A549 (cell line): ENCODE data around the gene CDH22. TPM values are rescaled to one million over a fixed set of nuclear protein-coding genes. Genes with fewer than 3 reads are reported as not detected.

Experiments
- ATAC-seq, 2 experiments: fragments of 200-7000 bp in 1 of 2; fragments of >200 bp in 1 of 2; cut with Nextera tagmentation in 1 of 2; cut with Tn5 transposase in 1 of 2; 3 replicates each; pipeline versions ENCODE4 v1.8.0 to v1.9.1; 2018 to 2020; ENCODE audit warnings: mild to moderate bottlenecking in 1 of 2, moderate library complexity in 1 of 2
- CTCF ChIA-PET: fragments of 300-600 bp; sonication (Branson Sonifier 250); formaldehyde crosslinking; extraction: SDS; loops from one replicate; lab custom pipeline; 2021; ENCODE audit warnings: antibody characterized with exemption, inconsistent platforms; lab: Yijun Ruan, JAX
- POLR2A ChIA-PET: fragments of 350-600 bp; formaldehyde crosslinking; extraction: SDS; loops from one replicate; lab custom pipeline; 2021; ENCODE audit warnings: antibody characterized with exemption, inconsistent platforms; lab: Yijun Ruan, JAX
- DNase-seq, 2 experiments: peaks; one replicate each; pipeline versions ENCODE4 v3.0.0 to v3.0.0-alpha.2; 2011 to 2016; ENCODE audit warnings: low read depth in 1 of 2, low spot score in 1 of 2
- FAIRE-seq: peaks from 2 replicates; lab custom pipeline; 2011; peaks lifted over from hg19 to GRCh38; lab: Jason Lieb, UNC
- H3K27ac ChIP-seq, 2 experiments: fragments of >200 bp; sonication (Bioruptor Twin); formaldehyde crosslinking; 3 replicates each; pipeline ENCODE4 v1.5.1; 2016 to 2017
- H3K4me1 ChIP-seq: fragments of >200 bp; sonication (Bioruptor Twin); formaldehyde crosslinking; 3 replicates; pipeline ENCODE4 v1.6.1; 2016
- H3K4me2 ChIP-seq: fragments of >200 bp; sonication (Bioruptor Twin); formaldehyde crosslinking; 3 replicates; pipeline ENCODE4 v1.6.1; 2016
- H3K4me3 ChIP-seq: fragments of >200 bp; sonication (Bioruptor Twin); formaldehyde crosslinking; 3 replicates; pipeline ENCODE4 v1.5.1; 2016
- H3K9me3 ChIP-seq: fragments of >200 bp; sonication (Bioruptor Twin); formaldehyde crosslinking; 3 replicates; pipeline ENCODE4 v1.6.1; 2016
- BHLHE40 ChIP-seq: IDR thresholded peaks from 2 replicates; pipeline ENCODE4 v1.6.1; 2012; ENCODE audit warnings: low read depth, low read length, inconsistent platforms
- CBX8 ChIP-seq: fragments of 200-600 bp; sonication (generic); IDR thresholded peaks from 2 replicates; pipeline ENCODE4 v1.6.1; 2016
- CHD4 ChIP-seq: fragments of 200-600 bp; sonication (generic); IDR thresholded peaks from 2 replicates; pipeline ENCODE4 v1.6.1; 2016; ENCODE audit warnings: antibody characterized with exemption, mild to moderate bottlenecking, borderline replicate concordance
- EHF ChIP-seq: fragments of 250-450 bp; sonication (Bioruptor Pico); IDR thresholded peaks from 2 replicates; pipeline ENCODE4 v1.5.0; 2020; ENCODE audit warnings: mild to moderate bottlenecking
- ESRRA ChIP-seq: fragments of 150-350 bp; IDR thresholded peaks from 2 replicates; pipeline ENCODE4 v1.6.1; 2014; ENCODE audit warnings: mild to moderate bottlenecking, low read length, borderline replicate concordance
- FOSB ChIP-seq: fragments of 250-450 bp; sonication (Bioruptor Pico); IDR thresholded peaks from 2 replicates; pipeline ENCODE4 v1.5.0; 2020; ENCODE audit warnings: mild to moderate bottlenecking, moderate library complexity
- FOSL2 ChIP-seq, 2 experiments: fragments of 450-650 bp in 1 of 2; fragments of >200 bp in 1 of 2; sonication (Bioruptor Twin) in 1 of 2; formaldehyde crosslinking; IDR thresholded peaks; 2 replicates each; pipeline versions ENCODE4 v1.5.0 to v1.6.1; 2016 to 2020; ENCODE audit warnings: mild to moderate bottlenecking in 1 of 2, moderate library complexity in 1 of 2
- GATA3 ChIP-seq: IDR thresholded peaks from 2 replicates; pipeline ENCODE4 v1.6.1; 2012; ENCODE audit warnings: borderline replicate concordance
- HMGXB4 ChIP-seq: fragments of 250-450 bp; sonication (Bioruptor Pico); IDR thresholded peaks from 2 replicates; pipeline ENCODE4 v1.5.0; 2021; ENCODE audit warnings: mild to moderate bottlenecking, moderate library complexity, borderline replicate concordance
- HOXA7 ChIP-seq: fragments of 250-450 bp; sonication (Bioruptor Pico); IDR thresholded peaks from 2 replicates; pipeline ENCODE4 v1.5.0; 2020; ENCODE audit warnings: mild to moderate bottlenecking, moderate library complexity
- HOXB5 ChIP-seq: fragments of 250-450 bp; sonication (Bioruptor Pico); IDR thresholded peaks from 2 replicates; pipeline ENCODE4 v1.5.0; 2020; ENCODE audit warnings: mild to moderate bottlenecking, moderate library complexity
- JUN ChIP-seq, 2 experiments: fragments of >200 bp; sonication (Bioruptor Twin); formaldehyde crosslinking; IDR thresholded peaks; 2 replicates in 1 of 2; 3 replicates in 1 of 2; pipeline ENCODE4 v1.6.1; 2016 to 2017
- JUNB ChIP-seq: fragments of >200 bp; sonication (Bioruptor Twin); formaldehyde crosslinking; IDR thresholded peaks from 2 replicates; pipeline ENCODE4 v1.6.1; 2016
- MAFK ChIP-seq: fragments of 450-650 bp; IDR thresholded peaks from 2 replicates; pipeline ENCODE4 v1.6.1; 2014; ENCODE audit not compliant: partially characterized antibody
- NR3C1 ChIP-seq: fragments of >200 bp; sonication (Bioruptor Twin); formaldehyde crosslinking; IDR thresholded peaks from 3 replicates; pipeline ENCODE4 v1.6.1; 2017
- PBX3 ChIP-seq: IDR thresholded peaks from 2 replicates; pipeline ENCODE4 v1.6.1; 2012
- POLR2AphosphoS2 ChIP-seq: conservative IDR thresholded peaks from 2 replicates; pipeline ENCODE4 v1.6.1; 2012; ENCODE audit warnings: low read length, improper control_type of control experiment, inconsistent platforms
- SMC3 ChIP-seq: fragments of >200 bp; sonication (Bioruptor Twin); formaldehyde crosslinking; IDR thresholded peaks from 3 replicates; pipeline ENCODE4 v1.6.1; 2018; ENCODE audit warnings: inconsistent platforms
- TP53 ChIP-seq: fragments of 250-450 bp; sonication (Bioruptor Pico); IDR thresholded peaks from 2 replicates; pipeline ENCODE4 v1.5.0; 2021; ENCODE audit warnings: mild to moderate bottlenecking, moderate library complexity
- ZNF302 ChIP-seq: fragments of 250-450 bp; sonication (Bioruptor Pico); IDR thresholded peaks from 2 replicates; pipeline ENCODE4 v1.9.0; 2021; ENCODE audit warnings: inconsistent platforms, mild to moderate bottlenecking, moderate library complexity
- ZSCAN20 ChIP-seq: fragments of 250-450 bp; sonication (Bioruptor Pico); IDR thresholded peaks from 2 replicates; pipeline ENCODE4 v1.8.0; 2022; ENCODE audit warnings: mild to moderate bottlenecking, moderate library complexity
- WGBS: methylation state at CpG from one replicate; pipeline ENCODE4 v1.1.6; 2017; ENCODE audit errors: missing lambda C conversion rate; 5-methylcytosine and 5-hydroxymethylcytosine counted together
- polyA plus RNA-seq, 4 experiments: library from polyadenylated mRNA; depleted of rRNA in 3 of 4; stranded (reverse); fragments of >200 nt; fragmentation: RNase III in 1 of 4; extraction: RNeasy Plus Mini Kit Qiagen cat#74134 plus additional on column Dnase treatment in 1 of 4; gene quantifications; 2 replicates in 3 of 4; 3 replicates in 1 of 4; pipeline ENCODE4 v1.2.3, GENCODE V29; 2011 to 2017
- TF ChIP-seq, protein P1 (sequence below): fragments of >200 bp; sonication (Bioruptor Twin); formaldehyde crosslinking; IDR thresholded peaks from 2 replicates; pipeline ENCODE4 v1.6.1; 2016
- TF ChIP-seq, protein P2 (sequence below): fragments of 250-450 bp; sonication (Bioruptor Pico); IDR thresholded peaks from 2 replicates; pipeline ENCODE4 v1.5.0; 2020; ENCODE audit warnings: low read depth, mild to moderate bottlenecking, moderate library complexity
- TF ChIP-seq, protein P3 (sequence below): IDR thresholded peaks from 2 replicates; pipeline ENCODE4 v1.6.1; 2012; ENCODE audit warnings: low read depth, borderline replicate concordance
- TF ChIP-seq, protein P4 (sequence below): fragments of >200 bp; sonication (Bioruptor Twin); formaldehyde crosslinking; IDR thresholded peaks from 3 replicates; pipeline ENCODE4 v1.5.1; 2016

Gene CDH22
- polyA plus RNA-seq, 2 of the 4 experiments (the other 2 are of a cell fraction), result not detected

DNA sequence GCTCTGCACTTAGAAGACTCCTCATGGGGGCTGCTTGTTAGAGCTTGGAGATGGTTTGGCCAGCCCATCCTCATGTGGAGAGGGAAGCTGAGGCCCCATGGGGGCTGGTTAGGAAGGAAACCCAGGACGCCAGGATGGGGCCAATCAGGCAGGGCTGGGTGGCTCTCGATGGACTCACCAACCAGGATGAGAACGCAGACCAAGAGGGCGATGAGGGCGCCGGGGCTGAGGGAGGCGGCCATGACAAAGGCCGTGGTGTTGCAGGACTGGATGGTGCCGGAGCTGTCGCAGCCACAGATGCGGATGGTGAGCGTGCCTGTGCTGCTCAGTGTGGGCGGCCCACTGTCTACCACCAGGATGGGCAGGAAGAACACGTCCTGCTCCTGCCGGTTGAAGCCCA lies 130.5 kb downstream of the CDH22 start:
- POLR2A ChIA-PET, result no interaction called here
- no peak for ATAC-seq

GRCh38 chr20:46176739-46177378 lies 131.4 kb downstream of the CDH22 start:
- WGBS, result 53% methylated on average over 12 of the region's 13 CpGs
- no peaks in the 10 kb centered on the region for H3K4me1 ChIP-seq
- POLR2A ChIA-PET, result no interaction called here
- no peak overlapping the region for H3K27ac ChIP-seq
- ATAC-seq (no peak), DNase-seq (no peak), FAIRE-seq (no peak)
- H3K4me2 ChIP-seq, result no peak overlapping the region
- no peaks in the 10 kb centered on the region for H3K9me3 ChIP-seq
- CTCF ChIA-PET, result interaction anchor here (1.2 to 5.2 kb wide), 7 partner anchors 12 to 172 kb away, joined by 4 to 42 read pairs (median 18); no protein-coding TSS in a partner anchor
- no peak overlapping the region for H3K4me3 ChIP-seq
- TF ChIP-seq FOSB (CRISPR knock-in tag), result no peak
- TF ChIP-seq CHD4, result no peak
- no peak for TF ChIP-seq JUNB
- TF ChIP-seq, protein P1, sequence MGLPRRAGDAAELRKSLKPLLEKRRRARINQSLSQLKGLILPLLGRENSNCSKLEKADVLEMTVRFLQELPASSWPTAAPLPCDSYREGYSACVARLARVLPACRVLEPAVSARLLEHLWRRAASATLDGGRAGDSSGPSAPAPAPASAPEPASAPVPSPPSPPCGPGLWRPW, result no peak
- no peak for TF ChIP-seq TP53 (CRISPR knock-in tag)
- TF ChIP-seq, protein P2, sequence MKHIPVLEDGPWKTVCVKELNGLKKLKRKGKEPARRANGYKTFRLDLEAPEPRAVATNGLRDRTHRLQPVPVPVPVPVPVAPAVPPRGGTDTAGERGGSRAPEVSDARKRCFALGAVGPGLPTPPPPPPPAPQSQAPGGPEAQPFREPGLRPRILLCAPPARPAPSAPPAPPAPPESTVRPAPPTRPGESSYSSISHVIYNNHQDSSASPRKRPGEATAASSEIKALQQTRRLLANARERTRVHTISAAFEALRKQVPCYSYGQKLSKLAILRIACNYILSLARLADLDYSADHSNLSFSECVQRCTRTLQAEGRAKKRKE (CRISPR knock-in tag), result no peak
- no peak for TF ChIP-seq ZSCAN20
- no peak for TF ChIP-seq ZNF302 (CRISPR knock-in tag)
- TF ChIP-seq ESRRA, result no peak
- TF ChIP-seq SMC3, result no peak

More for the DNA sequence above, 130.5 kb downstream of the CDH22 start:
- WGBS, result 68% methylated on average over 15 of the region's 15 CpGs
- H3K4me1 ChIP-seq, result no peaks in the 10 kb centered on the region
- H3K4me2 ChIP-seq, result no peak overlapping the region
- H3K9me3 ChIP-seq, result no peaks in the 10 kb centered on the region
- TF ChIP-seq, protein P2 (CRISPR knock-in tag), result no peak
- no peak for TF ChIP-seq GATA3
- no peak for TF ChIP-seq MAFK
- TF ChIP-seq CBX8, result no peak
- TF ChIP-seq FOSL2 (IDR thresholded peaks at IDR 0.05), result no peak
- TF ChIP-seq FOSL2 (CRISPR knock-in tag; IDR thresholded peaks at IDR 0.05), result no peak
- TF ChIP-seq, protein P3, sequence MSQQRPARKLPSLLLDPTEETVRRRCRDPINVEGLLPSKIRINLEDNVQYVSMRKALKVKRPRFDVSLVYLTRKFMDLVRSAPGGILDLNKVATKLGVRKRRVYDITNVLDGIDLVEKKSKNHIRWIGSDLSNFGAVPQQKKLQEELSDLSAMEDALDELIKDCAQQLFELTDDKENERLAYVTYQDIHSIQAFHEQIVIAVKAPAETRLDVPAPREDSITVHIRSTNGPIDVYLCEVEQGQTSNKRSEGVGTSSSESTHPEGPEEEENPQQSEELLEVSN, result no peak
- no peak for TF ChIP-seq JUN (IDR thresholded peaks at IDR 0.05)
- TF ChIP-seq, protein P4, sequence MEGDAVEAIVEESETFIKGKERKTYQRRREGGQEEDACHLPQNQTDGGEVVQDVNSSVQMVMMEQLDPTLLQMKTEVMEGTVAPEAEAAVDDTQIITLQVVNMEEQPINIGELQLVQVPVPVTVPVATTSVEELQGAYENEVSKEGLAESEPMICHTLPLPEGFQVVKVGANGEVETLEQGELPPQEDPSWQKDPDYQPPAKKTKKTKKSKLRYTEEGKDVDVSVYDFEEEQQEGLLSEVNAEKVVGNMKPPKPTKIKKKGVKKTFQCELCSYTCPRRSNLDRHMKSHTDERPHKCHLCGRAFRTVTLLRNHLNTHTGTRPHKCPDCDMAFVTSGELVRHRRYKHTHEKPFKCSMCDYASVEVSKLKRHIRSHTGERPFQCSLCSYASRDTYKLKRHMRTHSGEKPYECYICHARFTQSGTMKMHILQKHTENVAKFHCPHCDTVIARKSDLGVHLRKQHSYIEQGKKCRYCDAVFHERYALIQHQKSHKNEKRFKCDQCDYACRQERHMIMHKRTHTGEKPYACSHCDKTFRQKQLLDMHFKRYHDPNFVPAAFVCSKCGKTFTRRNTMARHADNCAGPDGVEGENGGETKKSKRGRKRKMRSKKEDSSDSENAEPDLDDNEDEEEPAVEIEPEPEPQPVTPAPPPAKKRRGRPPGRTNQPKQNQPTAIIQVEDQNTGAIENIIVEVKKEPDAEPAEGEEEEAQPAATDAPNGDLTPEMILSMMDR, result no peak
- no peak for TF ChIP-seq BHLHE40
- TF ChIP-seq HMGXB4, result no peak
- no peak for TF ChIP-seq HOXB5 (CRISPR knock-in tag)
- TF ChIP-seq, protein P1, result no peak
- no peak for TF ChIP-seq POLR2AphosphoS2
- no peak for TF ChIP-seq PBX3
- no peak for TF ChIP-seq HOXA7
- no peak for TF ChIP-seq EHF
- TF ChIP-seq NR3C1, result no peak
- CTCF ChIA-PET, result interaction anchor here (1.2 to 5.2 kb wide), 5 partner anchors 13 to 164 kb away, joined by 3 to 21 read pairs (median 5); no protein-coding TSS in a partner anchor
- H3K27ac ChIP-seq, result no peak overlapping the region
- DNase-seq, result no peak
- no peak for FAIRE-seq
- no peak overlapping the region for H3K4me3 ChIP-seq
